ENCODE data around the gene BRCA1.
"Not testable (repeated sequence)": the region's sequence is repeated elsewhere in the genome, so short reads cannot be mapped to it uniquely, and the experiment has no call there.

BRCA1 gene

GRCh38 chr17:43068570-43069367, 56.4 kb downstream of the BRCA1 start:
- no peak for DNase-seq

DNA sequence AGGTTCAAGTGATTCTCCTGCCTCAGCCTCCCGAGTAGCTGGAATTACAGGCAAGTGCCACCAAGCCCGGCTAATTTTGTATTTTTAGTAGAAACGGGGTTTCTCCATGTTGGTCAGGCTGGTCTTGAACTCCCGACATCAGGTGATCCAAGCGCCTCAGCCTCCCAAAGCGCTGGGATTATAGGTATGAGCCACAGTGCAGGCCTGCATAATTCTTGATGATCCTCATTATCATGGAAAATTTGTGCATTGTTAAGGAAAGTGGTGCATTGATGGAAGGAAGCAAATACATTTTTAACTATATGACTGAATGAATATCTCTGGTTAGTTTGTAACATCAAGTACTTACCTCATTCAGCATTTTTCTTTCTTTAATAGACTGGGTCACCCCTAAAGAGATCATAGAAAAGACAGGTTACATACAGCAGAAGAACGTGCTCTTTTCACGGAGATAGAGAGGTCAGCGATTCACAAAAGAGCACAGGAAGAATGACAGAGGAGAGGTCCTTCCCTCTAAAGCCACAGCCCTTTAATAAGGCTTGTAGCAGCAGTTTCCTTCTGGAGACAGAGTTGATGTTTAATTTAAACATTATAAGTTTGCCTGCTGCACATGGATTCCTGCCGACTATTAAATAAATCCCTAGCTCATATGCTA, 62.1 kb downstream of the BRCA1 start:
- DNase-seq: no peak

DNA sequence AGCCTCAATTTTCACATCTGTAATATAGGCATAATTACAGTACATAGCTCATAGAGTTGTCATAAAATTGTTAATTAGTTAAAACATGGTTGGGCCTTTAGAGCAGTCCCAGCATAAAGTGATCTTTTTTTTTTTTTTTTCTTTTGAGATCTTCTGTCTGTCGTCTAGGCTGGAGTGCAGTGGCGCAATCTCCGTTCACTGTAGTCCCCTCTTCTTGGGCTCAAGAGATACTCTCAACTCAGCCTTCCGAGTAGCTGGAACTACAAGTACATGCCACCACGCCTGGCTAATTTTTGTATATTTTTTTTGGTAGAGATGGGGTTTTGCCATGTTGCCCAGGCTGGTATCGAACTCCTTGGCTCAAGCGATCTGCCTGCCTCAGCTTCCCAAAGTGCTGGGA, 69.1 kb downstream of the BRCA1 start:
- DNase-seq: no peak

DNA sequence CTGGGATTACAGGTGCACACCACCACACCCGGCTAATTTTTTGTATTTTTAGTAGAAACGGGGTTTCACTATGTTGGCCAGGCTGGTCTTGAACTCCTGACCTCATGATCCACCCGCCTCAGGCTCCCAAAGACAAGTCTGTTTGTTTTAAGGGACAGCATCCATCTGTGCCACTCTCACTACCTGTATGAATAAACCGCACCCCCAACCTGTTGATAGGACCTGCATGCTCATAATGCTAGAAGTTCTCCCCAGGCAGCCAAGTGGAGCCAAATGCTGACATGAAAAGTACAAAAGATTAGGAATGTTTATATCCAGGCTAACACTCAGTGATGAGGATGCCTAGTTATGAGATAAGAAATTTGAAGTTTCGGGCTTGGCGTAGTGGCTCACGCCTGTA, 72.2 kb downstream of the BRCA1 start:
- DNase-seq: not testable (repeated sequence)

GRCh38 chr17:43051969-43052368, 73.2 kb downstream of the BRCA1 start:
- no peak for DNase-seq

DNA sequence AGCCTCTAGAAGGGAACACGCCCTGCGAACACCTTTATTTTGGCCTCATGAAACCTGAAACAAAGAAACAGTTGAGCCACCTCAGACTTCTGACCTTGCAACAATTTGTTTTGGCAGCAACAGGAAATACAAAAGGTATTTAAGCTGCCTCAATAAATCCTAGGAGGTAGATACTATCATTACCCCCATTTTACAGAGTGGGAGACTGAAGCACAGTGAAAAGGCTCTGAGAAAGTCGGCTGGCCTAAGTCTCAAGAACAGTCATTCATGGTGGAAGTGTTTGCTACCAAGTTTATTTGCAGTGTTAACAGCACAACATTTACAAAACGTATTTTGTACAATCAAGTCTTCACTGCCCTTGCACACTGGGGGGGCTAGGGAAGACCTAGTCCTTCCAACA, 81.1 kb downstream of the BRCA1 start:
- DNase-seq: no peak

DNA sequence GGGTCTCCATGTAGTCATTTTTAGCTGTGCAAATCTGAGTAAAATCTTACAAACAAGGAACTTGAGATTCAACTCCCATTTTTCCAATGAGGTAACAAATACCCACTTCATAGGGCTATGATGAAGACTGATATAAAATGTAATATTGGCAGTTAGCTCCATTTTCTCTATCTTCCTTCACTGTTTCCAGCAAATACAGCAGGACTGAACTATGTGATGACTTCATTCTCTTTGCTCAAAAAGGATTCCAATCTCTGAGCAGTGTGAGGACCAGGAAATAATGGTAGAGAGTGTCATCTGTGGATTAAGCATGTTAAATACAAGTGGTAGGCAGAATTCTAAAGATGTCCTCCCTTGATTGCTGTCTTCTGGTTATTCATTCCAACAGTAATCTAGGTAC, 81.9 kb downstream of the BRCA1 start:
- DNase-seq: no peak

GRCh38 chr17:43042025-43042628, 83.0 kb downstream of the BRCA1 start:
- DNase-seq: no peak

GRCh38 chr17:43040655-43041054, 84.5 kb downstream of the BRCA1 start:
- DNase-seq: no peak

DNA sequence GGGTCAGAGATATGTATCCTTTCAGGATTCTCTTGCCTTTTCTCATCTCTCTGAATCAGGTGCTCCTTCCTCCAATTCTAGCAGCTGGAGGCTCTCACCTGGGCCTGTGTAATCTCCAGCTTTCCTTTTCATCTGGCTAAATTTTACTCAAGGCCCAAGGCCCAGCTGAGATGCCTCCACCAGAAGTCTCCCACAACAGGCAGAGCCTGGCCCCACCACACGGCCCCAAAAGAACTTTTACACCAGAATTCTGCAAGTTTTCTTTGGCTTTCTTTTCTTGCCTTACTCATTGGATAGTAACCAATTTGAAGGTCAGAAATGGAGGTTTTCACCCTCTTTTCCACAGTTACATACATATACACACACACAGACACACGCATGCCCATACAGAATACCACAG, 85.5 kb downstream of the BRCA1 start:
- DNase-seq: no peak

DNA sequence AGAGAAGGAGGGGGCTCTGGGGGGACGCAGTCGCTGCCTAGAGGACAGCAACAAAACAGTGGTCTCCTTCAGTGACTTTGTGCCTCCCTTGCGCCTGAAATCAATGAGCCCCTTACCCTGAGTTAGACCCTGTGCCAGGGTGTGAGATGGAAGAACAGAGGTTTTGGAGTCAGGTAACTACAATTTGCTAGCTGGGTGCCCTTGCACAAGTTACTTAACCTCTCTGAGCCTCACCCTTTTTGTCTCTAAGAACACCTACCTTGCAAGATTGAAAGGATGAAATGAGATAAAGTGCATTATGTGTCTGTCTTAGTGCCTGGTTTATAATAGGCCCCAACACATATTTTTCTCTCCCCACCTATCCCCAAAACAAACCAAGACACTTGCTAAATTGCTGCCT, 90.3 kb downstream of the BRCA1 start:
- DNase-seq: no peak

- no peak for DNase-seq
Measured at GRCh38 chr17:43033948-43034881, 90.9 kb downstream of the BRCA1 start.

DNA sequence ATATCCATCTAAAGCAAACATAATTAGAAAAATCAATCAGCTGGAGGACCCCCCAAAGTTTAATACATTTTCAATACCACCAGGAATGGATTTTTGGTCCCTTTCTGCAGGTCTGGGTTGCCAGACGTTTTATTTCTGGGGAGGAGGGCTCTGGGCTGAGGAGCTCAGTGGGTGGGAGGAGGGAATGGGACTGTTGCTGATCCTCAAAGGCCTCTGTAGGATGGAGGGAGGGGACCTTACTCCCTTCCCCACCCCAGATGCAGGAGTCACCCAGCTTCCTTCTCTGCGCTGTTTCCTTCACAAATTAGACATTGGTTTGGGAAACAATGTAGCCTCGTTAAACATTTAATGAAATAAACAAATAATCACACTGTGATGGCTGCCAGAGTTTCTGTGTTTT, 93.5 kb downstream of the BRCA1 start:
- no peak for DNase-seq

- no peak for DNase-seq
Measured at GRCh38 chr17:43030137-43030767, 94.9 kb downstream of the BRCA1 start.

GRCh38 chr17:43028221-43028861, 96.8 kb downstream of the BRCA1 start:
- DNase-seq: no peak

- DNase-seq: no peak
Measured at GRCh38 chr17:43027091-43028032, 97.8 kb downstream of the BRCA1 start.

GRCh38 chr17:43026595-43026994, 98.6 kb downstream of the BRCA1 start:
- no peak for DNase-seq

- DNase-seq: no peak
Measured at GRCh38 chr17:43025766-43026537, 99.2 kb downstream of the BRCA1 start.

DNA sequence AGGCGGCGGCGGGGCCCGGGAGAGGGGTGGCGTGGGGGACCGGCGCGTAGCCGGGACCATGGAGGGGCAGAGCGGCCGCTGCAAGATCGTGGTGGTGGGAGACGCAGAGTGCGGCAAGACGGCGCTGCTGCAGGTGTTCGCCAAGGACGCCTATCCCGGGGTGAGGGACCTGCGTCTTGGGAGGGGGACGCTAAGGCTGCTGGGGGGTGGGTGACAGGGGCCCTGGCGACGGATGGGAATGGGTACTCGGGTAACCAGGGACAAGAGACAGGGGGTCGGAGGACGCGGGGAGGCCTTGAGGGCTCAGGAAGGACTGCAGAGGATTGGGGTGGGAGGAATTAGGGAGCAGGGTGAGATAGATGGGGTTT, 99.9 kb downstream of the BRCA1 start:
- DNase-seq: no peak

Data from CD4-positive, alpha-beta T cell treated with Interleukin-10 for 1 hour (primary cell).